Neural progenitor cell (in vitro differentiated cells): ENCODE data around the gene APOB. TPM values are rescaled to one million over a fixed set of nuclear protein-coding genes. Genes with fewer than 3 reads are reported as not detected.

ENCODE experiments used
- DNase-seq: peaks from one replicate; pipeline ENCODE4 v3.0.0-alpha.2; 2016; ENCODE audit warnings: low spot score
- H2AFZ ChIP-seq: fragments of 200-600 bp; sonication (generic); replicated peaks from 2 replicates; pipeline ENCODE4 v1.6.1; 2016; ENCODE audit warnings: antibody characterized with exemption
- H3F3A ChIP-seq: fragments of 200-600 bp; sonication (generic); 2 replicates; pipeline ENCODE4 v1.6.1; 2016; ENCODE audit warnings: antibody characterized with exemption, low read depth
- H3K27ac ChIP-seq: fragments of 200-600 bp; sonication (generic); 2 replicates; pipeline ENCODE4 v1.5.1; 2016; ENCODE audit warnings: mild to moderate bottlenecking
- H3K27me3 ChIP-seq: fragments of 200-600 bp; sonication (generic); 2 replicates; pipeline ENCODE4 v1.6.1; 2016; ENCODE audit warnings: mild to moderate bottlenecking, moderate library complexity
- H3K36me3 ChIP-seq: fragments of 200-600 bp; sonication (generic); 2 replicates; pipeline ENCODE4 v1.5.1; 2016
- H3K4me1 ChIP-seq: fragments of 200-600 bp; sonication (generic); 2 replicates; pipeline ENCODE4 v1.6.1; 2016; ENCODE audit warnings: mixed run types
- H3K4me2 ChIP-seq: fragments of 200-600 bp; sonication (generic); 2 replicates; pipeline ENCODE4 v1.6.1; 2016
- H3K4me3 ChIP-seq: fragments of 200-600 bp; sonication (generic); 2 replicates; pipeline ENCODE4 v1.5.1; 2016
- H3K79me2 ChIP-seq: fragments of 200-600 bp; sonication (generic); 2 replicates; pipeline ENCODE4 v1.6.1; 2016; ENCODE audit warnings: low read depth
- H3K9ac ChIP-seq: fragments of 200-600 bp; sonication (generic); 2 replicates; pipeline ENCODE4 v1.6.1; 2016
- H3K9me3 ChIP-seq: fragments of 200-600 bp; sonication (generic); 2 replicates; pipeline ENCODE4 v1.5.1; 2016; ENCODE audit warnings: low read depth
- H4K20me1 ChIP-seq: fragments of 200-600 bp; sonication (generic); 2 replicates; pipeline ENCODE4 v1.6.1; 2016; ENCODE audit warnings: low read depth
- H3K27ac Mint-ChIP-seq: 3 replicates; pipeline ENCODE4 v1.8.0; 2021; ENCODE audit warnings: mixed read lengths
- H3K27me3 Mint-ChIP-seq: 2 replicates; pipeline ENCODE4 v1.8.0; 2022; ENCODE audit warnings: low read depth, mild to moderate bottlenecking, inconsistent platforms, moderate library complexity, mixed read lengths; ENCODE audit not compliant: insufficient read depth
- H3K36me3 Mint-ChIP-seq: 3 replicates; pipeline ENCODE4 v1.8.0; 2021; ENCODE audit warnings: mixed read lengths
- H3K4me1 Mint-ChIP-seq: 3 replicates; pipeline ENCODE4 v1.8.0; 2021; ENCODE audit warnings: mixed read lengths
- H3K4me3 Mint-ChIP-seq: 3 replicates; pipeline ENCODE4 v1.8.0; 2021; ENCODE audit warnings: mild to moderate bottlenecking, moderate library complexity, mixed read lengths
- H3K9me3 Mint-ChIP-seq: 3 replicates; pipeline ENCODE4 v1.8.0; 2020; ENCODE audit warnings: mixed read lengths
- CTCF ChIP-seq: fragments of 200-600 bp; sonication (generic); IDR thresholded peaks from 2 replicates; pipeline ENCODE4 v1.5.1; 2017; ENCODE audit warnings: antibody characterized with exemption, mild to moderate bottlenecking
- EZH2 ChIP-seq: fragments of 200-600 bp; sonication (generic); IDR thresholded peaks from 2 replicates; pipeline ENCODE4 v1.6.1; 2017; ENCODE audit warnings: antibody characterized with exemption, mild to moderate bottlenecking, moderate library complexity
- EZH2phosphoT487 ChIP-seq: fragments of 200-600 bp; sonication (generic); IDR thresholded peaks from 2 replicates; pipeline ENCODE4 v1.6.1; 2017; ENCODE audit warnings: antibody characterized with exemption
- total RNA-seq: library from RNA; depleted of rRNA; stranded (reverse); fragments of >200 nt; gene quantifications from 2 replicates; pipeline ENCODE4 v1.2.3, GENCODE V29; 2015; ENCODE audit warnings: low replicate concordance

The APOB gene
- total RNA-seq, 1 donor from 2014 or later = 0.47 TPM

DNA sequence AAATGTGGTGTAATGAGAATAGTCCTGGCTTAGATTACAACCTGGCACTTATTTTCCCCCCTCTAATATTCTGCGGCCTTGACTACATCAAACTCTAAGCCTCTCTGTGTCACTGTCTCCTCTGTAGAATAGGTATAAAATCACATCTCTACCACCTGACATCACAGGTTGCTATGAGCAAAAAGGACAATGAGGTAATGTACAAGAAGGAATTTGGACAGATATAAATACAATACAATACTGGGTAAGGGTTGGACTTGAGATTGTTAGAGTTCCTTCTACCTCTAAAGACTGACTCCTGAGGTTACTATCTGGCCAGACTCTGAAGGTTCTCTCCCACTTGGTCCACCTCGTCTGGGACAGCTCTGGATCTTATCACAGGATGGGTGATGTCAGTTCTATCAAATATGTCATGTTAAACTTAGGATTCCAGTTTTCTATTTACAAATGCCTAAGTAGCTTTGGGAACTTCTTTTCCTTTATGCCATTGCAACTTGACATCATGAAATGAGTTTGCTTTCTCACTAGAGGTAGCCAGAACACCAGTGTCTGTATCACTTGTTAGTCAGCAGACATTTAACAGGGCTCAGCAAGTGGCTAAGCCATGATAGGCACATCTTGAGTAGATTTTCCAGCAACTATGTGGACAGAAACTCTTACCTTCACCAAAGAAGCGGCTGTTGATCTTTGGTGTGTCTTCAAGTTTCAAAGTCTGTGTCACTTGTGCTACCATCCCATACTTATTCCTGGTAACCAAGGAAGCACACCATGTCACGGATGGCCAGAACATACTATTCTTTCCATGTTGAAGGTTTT is 9.5 kb downstream of the APOB start:
- Histone ChIP-seq H3K4me3 (no peak overlapping the region), H3K27ac (no peak overlapping the region), H2AFZ (no peak overlapping the region), H3K27me3 (no peaks in the 10 kb centered on the region), H3F3A (no peaks in the 10 kb centered on the region), H3K9ac (no peak overlapping the region), H3K9me3 (no peaks in the 10 kb centered on the region), H3K36me3 (no peaks in the 10 kb centered on the region), H4K20me1 (no peaks in the 10 kb centered on the region), H3K4me2 (no peak overlapping the region), H3K79me2 (no peaks in the 10 kb centered on the region), H3K4me1 (no peaks in the 10 kb centered on the region)
- TF ChIP-seq CTCF (no peak), EZH2phosphoT487 (no peak), EZH2 (no peak)
- Mint-ChIP-seq H3K27ac (no peak overlapping the region), H3K27me3 (peaks cover 3% of the 10 kb centered on the region), H3K4me3 (no peak overlapping the region), H3K9me3 (peaks cover 3% of the 10 kb centered on the region), H3K4me1 (no peaks in the 10 kb centered on the region), H3K36me3 (no peaks in the 10 kb centered on the region)
- no peak for DNase-seq

- Histone ChIP-seq H3K4me2 (no peak overlapping the region), H3K36me3 (no peaks in the 10 kb centered on the region), H3K27ac (no peak overlapping the region), H3F3A (no peaks in the 10 kb centered on the region), H2AFZ (no peak overlapping the region), H4K20me1 (no peaks in the 10 kb centered on the region), H3K4me1 (no peaks in the 10 kb centered on the region), H3K79me2 (no peaks in the 10 kb centered on the region), H3K9me3 (no peaks in the 10 kb centered on the region), H3K27me3 (no peaks in the 10 kb centered on the region), H3K9ac (no peak overlapping the region), H3K4me3 (no peak overlapping the region)
- TF ChIP-seq CTCF (no peak), EZH2 (no peak), EZH2phosphoT487 (no peak)
- Mint-ChIP-seq H3K4me1 (no peaks in the 10 kb centered on the region), H3K36me3 (no peaks in the 10 kb centered on the region), H3K4me3 (no peak overlapping the region), H3K27ac (no peak overlapping the region), H3K27me3 (peaks cover 9% of the 10 kb centered on the region), H3K9me3 (peaks cover 3% of the 10 kb centered on the region)
- DNase-seq = no peak
Measured at GRCh38 chr2:21033237-21034155, 10.4 kb downstream of the APOB start.

DNA sequence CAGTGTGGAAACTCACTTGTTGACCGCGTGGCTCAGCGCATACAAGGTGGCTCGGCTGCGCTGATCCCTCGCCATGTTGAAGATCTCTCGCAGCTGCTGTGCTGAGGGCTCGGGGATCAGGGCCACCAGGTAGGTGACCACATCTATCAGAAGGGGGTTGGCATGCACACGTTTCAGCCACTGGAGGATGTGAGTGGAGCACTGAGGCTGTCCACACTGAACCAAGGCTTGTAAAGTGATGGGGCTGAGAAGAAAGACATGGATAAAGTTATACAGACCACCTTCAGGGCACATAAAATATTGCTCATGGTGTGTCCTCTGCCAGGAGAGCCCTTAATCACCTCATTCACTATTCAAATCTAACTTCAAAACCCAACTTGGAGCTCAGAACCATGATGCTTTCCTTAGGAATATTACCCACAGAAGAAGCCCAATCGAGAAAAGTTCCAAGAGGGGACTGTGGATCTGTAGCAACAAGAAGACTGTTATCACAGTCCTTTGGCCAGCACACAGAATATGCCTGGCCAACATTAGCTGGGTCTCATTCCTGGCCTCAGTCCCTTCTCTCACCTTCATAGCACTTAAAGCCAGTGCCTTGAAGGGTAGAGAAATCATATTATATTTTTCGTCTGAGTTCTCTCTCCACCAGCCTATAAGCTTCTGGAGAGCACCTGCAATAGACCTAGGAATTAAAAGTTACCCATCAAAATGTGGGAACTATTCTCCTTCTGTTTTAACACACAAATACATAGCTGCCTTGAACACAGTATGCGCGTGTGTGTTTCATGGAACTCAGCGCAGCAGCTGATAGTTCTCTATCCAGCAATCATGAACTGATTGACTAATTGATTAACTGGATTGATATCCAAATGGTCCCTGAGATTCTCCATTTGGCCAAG is 11.3 kb downstream of the APOB start:
- H3K4me1 Mint-ChIP-seq = no peaks in the 10 kb centered on the region
- H3K4me1 ChIP-seq = no peaks in the 10 kb centered on the region
- DNase-seq = no peak
- no peak overlapping the region for H2AFZ ChIP-seq
- no peaks in the 10 kb centered on the region for H3K27me3 ChIP-seq
- no peak overlapping the region for H3K9ac ChIP-seq
- H3K4me3 ChIP-seq = no peak overlapping the region
- no peaks in the 10 kb centered on the region for H3K9me3 ChIP-seq
- TF ChIP-seq EZH2phosphoT487 (no peak), CTCF (no peak), EZH2 (no peak)
- no peak overlapping the region for H3K27ac Mint-ChIP-seq
- H3K36me3 ChIP-seq = no peaks in the 10 kb centered on the region
- H3K79me2 ChIP-seq = no peaks in the 10 kb centered on the region
- no peak overlapping the region for H3K4me3 Mint-ChIP-seq
- H3K4me2 ChIP-seq = no peak overlapping the region
- H3K9me3 Mint-ChIP-seq = peaks cover 3% of the 10 kb centered on the region
- H3K36me3 Mint-ChIP-seq = no peaks in the 10 kb centered on the region
- no peak overlapping the region for H3K27ac ChIP-seq
- no peaks in the 10 kb centered on the region for H3F3A ChIP-seq
- H4K20me1 ChIP-seq = no peaks in the 10 kb centered on the region
- H3K27me3 Mint-ChIP-seq = peaks cover 9% of the 10 kb centered on the region
